ENCODE results near the gene PHAX. TPM values are rescaled to one million over a fixed set of nuclear protein-coding genes. Genes with fewer than 3 reads are reported as not detected.

The PHAX gene
- polyA plus RNA-seq, 3 donors: 4.8 to 37.6 (median 19.3) TPM

- H3K9me3 Mint-ChIP-seq: no peaks in the 10 kb centered on the region
- H3K27me3 Mint-ChIP-seq (ENCODE audit: low read depth in 3 of 3): peaks cover 0 to 3% (median 2%) of the 10 kb centered on the region in 3 donors
- DNase-seq: no peak
- Histone ChIP-seq H3K79me2 (ENCODE audit: insufficient read depth, low read length) (peaks cover 65% of the 10 kb centered on the region), H3K4me2 (replicated peaks; ENCODE audit: extremely low read depth, low read length, poor library complexity, severe bottlenecking) (no peak overlapping the region), H3K4me3 (replicated peaks in 1 of 3; ENCODE audit: low read depth in 2 of 3, low read length in 3 of 3) (no peak overlapping the region), H2AFZ (ENCODE audit: insufficient read depth, low read depth, low read length, poor library complexity, severe bottlenecking) (no peak overlapping the region), H4K20me1 (ENCODE audit: insufficient read depth, low read length) (peaks cover 44% of the 10 kb centered on the region), H3K27me3 (ENCODE audit: control insufficient read depth in 2 of 2, insufficient read depth in 2 of 2, low read length in 2 of 2) (no peaks in the 10 kb centered on the region), H3K9ac (ENCODE audit: insufficient read depth, low read length, poor library complexity, severe bottlenecking) (no peak overlapping the region), H3K4me1 (ENCODE audit: control insufficient read depth in 1 of 2, insufficient read depth in 2 of 2, low read length in 2 of 2) (peaks cover 16 to 22% of the 10 kb centered on the region in 2 donors), H3K36me3 (replicated peaks in 1 of 2; ENCODE audit: control insufficient read depth in 1 of 2, insufficient read depth in 2 of 2, low read length in 2 of 2) (peaks cover 33 to 52% of the 10 kb centered on the region in 2 donors), H3K9me3 (replicated peaks in 1 of 2; ENCODE audit: control insufficient read depth in 1 of 2, insufficient read depth in 1 of 2, low read length in 2 of 2) (no peaks in the 10 kb centered on the region), H3K27ac (ENCODE audit: low read depth in 1 of 2, low read length in 2 of 2) (no peak overlapping the region)
- H3K4me1 Mint-ChIP-seq: peaks cover 31% of the 10 kb centered on the region
- H3K27ac Mint-ChIP-seq: peak overlapping the region in 1 of 7 donors; percentile 2
- intact Hi-C loops (cut with micrococcal nuclease): no loop called here
- no peak overlapping the region for H3K4me3 Mint-ChIP-seq
- TF ChIP-seq CTCF (IDR thresholded peaks at IDR 0.05): no peak
- H3K36me3 Mint-ChIP-seq: peaks cover 39 to 53% of the 10 kb centered on the region in 2 donors
- 100% methylated on average over 2 of the region's 6 CpGs for WGBS (ENCODE audit: insufficient coverage)
Observed at GRCh38 chr5:126603402-126603991, 2.8 kb downstream of the PHAX start.

- WGBS (ENCODE audit: insufficient coverage): 100% methylated on average over 1 of the region's 5 CpGs
- no peak overlapping the region for H2AFZ ChIP-seq (ENCODE audit: insufficient read depth, low read depth, low read length, poor library complexity, severe bottlenecking)
- no peak for TF ChIP-seq CTCF (IDR thresholded peaks at IDR 0.05)
- no peak overlapping the region for H3K9ac ChIP-seq (ENCODE audit: insufficient read depth, low read length, poor library complexity, severe bottlenecking)
- no peak overlapping the region for H3K4me3 ChIP-seq (replicated peaks in 1 of 3; ENCODE audit: low read depth in 2 of 3, low read length in 3 of 3)
- H3K27ac ChIP-seq (ENCODE audit: low read depth in 1 of 2, low read length in 2 of 2): no peak overlapping the region
- H3K4me3 Mint-ChIP-seq: no peak overlapping the region
- peaks cover 71% of the 10 kb centered on the region for H3K79me2 ChIP-seq (ENCODE audit: insufficient read depth, low read length)
- DNase-seq: no peak
- H3K36me3 Mint-ChIP-seq: peaks cover 48 to 70% of the 10 kb centered on the region in 2 donors
- H3K4me2 ChIP-seq (replicated peaks; ENCODE audit: extremely low read depth, low read length, poor library complexity, severe bottlenecking): no peak overlapping the region
- no peaks in the 10 kb centered on the region for H3K9me3 ChIP-seq (replicated peaks in 1 of 2; ENCODE audit: control insufficient read depth in 1 of 2, insufficient read depth in 1 of 2, low read length in 2 of 2)
- H3K27me3 ChIP-seq (ENCODE audit: control insufficient read depth in 2 of 2, insufficient read depth in 2 of 2, low read length in 2 of 2): no peaks in the 10 kb centered on the region
- intact Hi-C loops (cut with micrococcal nuclease): no loop called here
- H3K36me3 ChIP-seq (replicated peaks in 1 of 2; ENCODE audit: control insufficient read depth in 1 of 2, insufficient read depth in 2 of 2, low read length in 2 of 2): peaks cover 52 to 73% of the 10 kb centered on the region in 2 donors
- H4K20me1 ChIP-seq (ENCODE audit: insufficient read depth, low read length): peaks cover 44% of the 10 kb centered on the region
- no peaks in the 10 kb centered on the region for H3K9me3 Mint-ChIP-seq
- H3K4me1 Mint-ChIP-seq: peaks cover 22% of the 10 kb centered on the region
- H3K27ac Mint-ChIP-seq: no peak overlapping the region
- H3K4me1 ChIP-seq (ENCODE audit: control insufficient read depth in 1 of 2, insufficient read depth in 2 of 2, low read length in 2 of 2): peaks cover 8 to 10% of the 10 kb centered on the region in 2 donors
- H3K27me3 Mint-ChIP-seq (ENCODE audit: low read depth in 3 of 3): no peaks in the 10 kb centered on the region
Observed at GRCh38 chr5:126605525-126605924, 4.8 kb downstream of the PHAX start.
